ENCODE results near the gene BPIFA2. TPM values are rescaled to one million over a fixed set of nuclear protein-coding genes. Genes with fewer than 3 reads are reported as not detected.
A peak's percentile ranks its signal among the peaks of the same experiment; 100 is the strongest.

Gene BPIFA2
- total RNA-seq, 4 donors from 2014 or later = not detected

DNA sequence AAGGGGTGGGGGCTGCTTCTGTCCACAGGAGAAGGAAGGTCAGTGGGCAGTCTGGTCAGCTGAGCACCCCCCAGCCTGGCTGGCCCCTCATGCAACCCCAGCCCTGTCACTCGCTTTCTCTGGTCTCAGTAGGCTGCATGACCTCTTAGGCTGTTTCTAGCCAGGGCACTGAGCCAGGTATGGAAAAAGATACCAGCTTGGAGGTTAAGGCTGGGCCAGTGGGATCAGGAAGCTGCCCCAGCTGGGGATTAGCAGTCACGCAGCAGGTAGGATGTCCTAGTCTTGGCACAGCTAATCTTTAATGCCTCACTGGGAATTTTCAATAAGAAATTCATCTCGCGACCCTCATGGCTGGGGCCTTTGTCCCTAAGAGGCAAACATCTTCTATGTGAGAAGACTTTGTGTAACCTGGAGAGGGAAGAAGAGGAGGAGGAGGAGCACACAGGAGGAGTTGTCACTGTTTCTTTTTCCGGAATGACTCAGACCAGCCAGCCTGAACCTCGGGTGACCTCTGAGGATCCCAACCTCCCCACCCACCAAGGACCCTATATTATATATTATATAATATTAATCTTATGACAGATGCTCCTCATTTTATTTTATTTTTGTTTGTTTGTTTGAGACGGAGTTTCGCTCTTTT lies 2.4 kb upstream of the BPIFA2 start:
- in situ Hi-C loops (cut with MboI; ENCODE audit: low pct_ligation_motif_present in 1 of 4, low pct_unique_long_range_greater_than_20kb in 1 of 4, low sequenced_read_pairs in 3 of 4) (no loop called here), intact Hi-C loops (cut with DNase I; ENCODE audit: low total_unique reads) (no loop called here)
- Histone ChIP-seq H3K36me3 (no peaks in the 10 kb centered on the region), H3K4me1 (no peaks in the 10 kb centered on the region), H3K9me3 (peaks cover 0 to 12% of the 10 kb centered on the region in 2 donors), H3K4me3 (no peak overlapping the region), H3K27ac (no peak overlapping the region), H3K27me3 (no peaks in the 10 kb centered on the region)
- no peak for TF ChIP-seq POLR2A (IDR thresholded peaks at IDR 0.05)
- no peak for TF ChIP-seq POLR2AphosphoS5 (IDR thresholded peaks at IDR 0.05)
- TF ChIP-seq CTCF (IDR thresholded peaks at IDR 0.05) = no peak
- TF ChIP-seq EP300 (IDR thresholded peaks at IDR 0.05; ENCODE audit: low read depth) = no peak
- 76 to 85% methylated on average over 6 to 8 of the region's 8 CpGs for WGBS, 2 donors (ENCODE audit: low coverage in 1 of 2)
- no peak for DNase-seq

DNA sequence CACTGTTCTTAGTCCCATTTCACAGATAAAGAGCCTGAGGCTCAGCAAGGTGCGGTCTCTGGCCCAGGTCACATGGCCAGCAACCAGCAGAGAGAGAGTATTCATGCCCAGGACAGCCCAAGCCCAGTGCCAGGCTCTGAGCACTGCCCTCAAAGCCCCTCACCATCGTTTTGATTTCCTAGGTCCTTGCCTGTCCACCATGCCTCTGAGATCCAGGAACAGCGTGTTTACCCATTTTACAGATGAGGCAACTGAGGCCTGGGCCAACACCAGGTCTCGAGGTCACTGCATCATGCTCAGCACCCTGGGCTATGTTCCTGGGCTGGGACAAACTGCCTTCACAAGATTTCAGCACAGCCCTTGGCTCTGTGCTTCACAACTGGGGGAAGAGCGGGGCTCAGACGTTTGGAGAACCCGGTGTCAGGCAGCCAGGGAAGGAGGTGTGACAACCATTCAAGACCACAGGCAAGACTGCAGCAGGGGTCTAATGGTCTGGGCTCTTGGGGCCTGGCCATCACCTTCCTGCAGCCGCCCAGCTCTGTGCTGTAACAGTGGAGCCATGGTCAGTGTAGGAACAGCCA lies 1.3 kb upstream of the BPIFA2 start:
- no peak for DNase-seq
- Histone ChIP-seq H3K27ac (no peak overlapping the region), H3K9me3 (peaks cover 0 to 15% of the 10 kb centered on the region in 2 donors), H3K27me3 (no peaks in the 10 kb centered on the region), H3K4me3 (no peak overlapping the region), H3K36me3 (no peaks in the 10 kb centered on the region), H3K4me1 (no peaks in the 10 kb centered on the region)
- TF ChIP-seq POLR2AphosphoS5 (IDR thresholded peaks at IDR 0.05) (no peak), EP300 (IDR thresholded peaks at IDR 0.05; ENCODE audit: low read depth) (no peak), POLR2A (IDR thresholded peaks at IDR 0.05) (no peak), CTCF (IDR thresholded peaks at IDR 0.05) (no peak)
- 79 to 90% methylated on average over 2 to 7 of the region's 8 CpGs for WGBS, 2 donors (ENCODE audit: low coverage in 1 of 2)
- intact Hi-C loops (cut with DNase I; ENCODE audit: low total_unique reads) (no loop called here), in situ Hi-C loops (cut with MboI; ENCODE audit: low pct_ligation_motif_present in 1 of 4, low pct_unique_long_range_greater_than_20kb in 1 of 4, low sequenced_read_pairs in 3 of 4) (no loop called here)

GRCh38 chr20:33169176-33169794 lies 1.3 kb downstream of the BPIFA2 start:
- DNase-seq = no peak

More at GRCh38 chr20:33169176-33169794, 1.3 kb downstream of the BPIFA2 start:
- in situ Hi-C loops (cut with MboI; ENCODE audit: low pct_ligation_motif_present in 1 of 4, low pct_unique_long_range_greater_than_20kb in 1 of 4, low sequenced_read_pairs in 3 of 4) = no loop called here
- Histone ChIP-seq H3K36me3 (no peaks in the 10 kb centered on the region), H3K27me3 (no peaks in the 10 kb centered on the region), H3K9me3 (peaks cover 0 to 15% of the 10 kb centered on the region in 2 donors), H3K27ac (no peak overlapping the region), H3K4me1 (no peaks in the 10 kb centered on the region), H3K4me3 (no peak overlapping the region)
- intact Hi-C loops (cut with DNase I; ENCODE audit: low total_unique reads) = no loop called here
- 53 to 58% methylated on average over 4 to 8 of the region's 8 CpGs for WGBS, 2 donors (ENCODE audit: low coverage in 1 of 2)
- no peak for TF ChIP-seq POLR2AphosphoS5 (IDR thresholded peaks at IDR 0.05)
- no peak for TF ChIP-seq EP300 (IDR thresholded peaks at IDR 0.05; ENCODE audit: low read depth)
- no peak for TF ChIP-seq POLR2A (IDR thresholded peaks at IDR 0.05)
- peak in 2 of 5 experiments; percentile 37 to 41 for TF ChIP-seq CTCF (IDR thresholded peaks at IDR 0.05)
